ENCODE data around the gene KIF18B.
"Not testable (repeated sequence)": the region's sequence is repeated elsewhere in the genome, so short reads cannot be mapped to it uniquely, and the experiment has no call there.

Gene KIF18B

DNA sequence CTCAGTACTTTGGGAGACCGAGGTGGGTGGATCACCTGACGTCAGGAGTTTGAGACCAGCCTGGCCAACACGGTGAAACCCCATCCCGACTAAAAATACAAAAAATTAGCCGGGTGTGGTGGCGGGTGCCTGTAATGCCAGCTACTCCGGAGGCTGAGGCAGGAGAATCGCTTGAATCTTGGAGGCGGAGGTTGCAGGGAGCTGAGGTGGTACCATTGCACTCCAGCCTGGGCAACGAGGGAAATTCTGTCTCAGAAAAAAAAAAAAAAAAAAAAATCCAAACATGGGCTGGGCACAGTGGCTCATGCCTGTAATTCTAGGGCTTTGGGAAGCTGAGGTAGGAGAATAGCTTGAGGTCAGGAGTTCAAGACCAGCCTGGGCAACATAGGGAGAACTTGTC lies 1.9 kb downstream of the KIF18B start:
- H3K4me2 ChIP-seq (ENCODE audit: low read length); H3K27me3 ChIP-seq (ENCODE audit: insufficient read depth, low read length, poor library complexity); H3K23ac ChIP-seq (ENCODE audit: low read length); H3K4me3 ChIP-seq (ENCODE audit: low read length); H3K9ac ChIP-seq (ENCODE audit: low read length); H2BK5ac ChIP-seq (ENCODE audit: low read length); H3K4me1 ChIP-seq (ENCODE audit: control insufficient read depth, low read depth, low read length); H2BK15ac ChIP-seq (replicated peaks; ENCODE audit: low read depth); H4K5ac ChIP-seq (ENCODE audit: low read length); H3K4ac ChIP-seq (ENCODE audit: low read depth, low read length); H3K36me3 ChIP-seq (ENCODE audit: control insufficient read depth, insufficient read depth, low read length); DNase-seq; H3K18ac ChIP-seq (ENCODE audit: low read length); H4K8ac ChIP-seq (ENCODE audit: low read depth, low read length); H3K27ac ChIP-seq (ENCODE audit: low read depth, low read length); H2BK120ac ChIP-seq (ENCODE audit: low read depth, low read length); H2AK5ac ChIP-seq (ENCODE audit: low read length); H3K56ac ChIP-seq (ENCODE audit: low read length): not testable (repeated sequence)
- H3K79me2 ChIP-seq (ENCODE audit: control insufficient read depth, insufficient read depth, low read length), result peaks cover 34% of the 10 kb centered on the region
- WGBS (ENCODE audit: extremely low coverage, insufficient coverage, low lambda C conversion rate), result no CpG with 5 or more reads among the region's 10 CpGs
- peaks cover 11% of the 10 kb centered on the region for H3K79me1 ChIP-seq (ENCODE audit: low read length)

DNA sequence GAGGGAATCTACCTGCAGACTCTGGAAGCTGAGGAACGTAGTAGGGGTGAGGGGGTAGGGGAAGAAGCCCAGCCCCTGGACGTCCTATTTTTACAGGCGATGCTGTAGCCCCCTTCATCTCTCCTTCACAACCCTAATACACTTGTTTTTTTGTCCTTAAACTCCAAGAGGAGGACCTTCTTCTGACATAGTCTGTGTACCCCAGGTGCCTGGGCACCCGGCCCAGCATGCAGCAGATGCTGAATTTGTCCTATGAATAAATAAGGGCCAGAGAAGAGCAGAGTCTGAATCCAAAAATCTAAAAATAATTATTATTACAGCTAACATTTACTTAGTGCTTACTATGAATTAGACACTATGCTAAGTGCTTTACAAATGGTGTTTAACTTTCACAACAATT lies 5.1 kb downstream of the KIF18B start:
- DNase-seq, result no peak
- Histone ChIP-seq H3K4ac (ENCODE audit: low read depth, low read length) (no peak overlapping the region), H3K27ac (ENCODE audit: low read depth, low read length) (no peak overlapping the region), H3K9ac (ENCODE audit: low read length) (no peak overlapping the region), H3K4me1 (ENCODE audit: control insufficient read depth, low read depth, low read length) (no peaks in the 10 kb centered on the region), H3K23ac (ENCODE audit: low read length) (no peak overlapping the region), H4K5ac (ENCODE audit: low read length) (no peak overlapping the region), H3K4me3 (ENCODE audit: low read length) (no peak overlapping the region), H3K79me1 (ENCODE audit: low read length) (peaks cover 13% of the 10 kb centered on the region), H2BK5ac (ENCODE audit: low read length) (no peak overlapping the region), H3K27me3 (ENCODE audit: insufficient read depth, low read length, poor library complexity) (no peaks in the 10 kb centered on the region), H2BK120ac (ENCODE audit: low read depth, low read length) (no peak overlapping the region), H3K56ac (ENCODE audit: low read length) (no peak overlapping the region), H3K18ac (ENCODE audit: low read length) (no peak overlapping the region), H2AK5ac (ENCODE audit: low read length) (no peak overlapping the region), H3K4me2 (ENCODE audit: low read length) (no peak overlapping the region), H3K36me3 (ENCODE audit: control insufficient read depth, insufficient read depth, low read length) (no peaks in the 10 kb centered on the region), H4K8ac (ENCODE audit: low read depth, low read length) (no peak overlapping the region), H3K79me2 (ENCODE audit: control insufficient read depth, insufficient read depth, low read length) (peaks cover 40% of the 10 kb centered on the region), H2BK15ac (replicated peaks; ENCODE audit: low read depth) (no peak overlapping the region)
- WGBS (ENCODE audit: extremely low coverage, insufficient coverage, low lambda C conversion rate), result no CpG with 5 or more reads among the region's 4 CpGs

GRCh38 chr17:44941712-44942331 lies 5.8 kb downstream of the KIF18B start:
- H3K36me3 ChIP-seq (ENCODE audit: control insufficient read depth, insufficient read depth, low read length), result no peaks in the 10 kb centered on the region
- H3K4ac ChIP-seq (ENCODE audit: low read depth, low read length), result no peak overlapping the region
- no peak overlapping the region for H3K27ac ChIP-seq (ENCODE audit: low read depth, low read length)
- H3K79me1 ChIP-seq (ENCODE audit: low read length), result peaks cover 11% of the 10 kb centered on the region
- H3K18ac ChIP-seq (ENCODE audit: low read length), result no peak overlapping the region
- H3K79me2 ChIP-seq (ENCODE audit: control insufficient read depth, insufficient read depth, low read length), result peaks cover 35% of the 10 kb centered on the region
- H3K4me3 ChIP-seq (ENCODE audit: low read length), result no peak overlapping the region
- peak overlapping the region; percentile 57 for H3K23ac ChIP-seq (ENCODE audit: low read length)
- no peak overlapping the region for H2BK120ac ChIP-seq (ENCODE audit: low read depth, low read length)
- H2BK15ac ChIP-seq (replicated peaks; ENCODE audit: low read depth), result no peak overlapping the region
- H4K5ac ChIP-seq (ENCODE audit: low read length), result no peak overlapping the region
- WGBS (ENCODE audit: extremely low coverage, insufficient coverage, low lambda C conversion rate), result no CpG with 5 or more reads among the region's 9 CpGs
- H3K4me1 ChIP-seq (ENCODE audit: control insufficient read depth, low read depth, low read length), result no peaks in the 10 kb centered on the region
- no peak overlapping the region for H3K56ac ChIP-seq (ENCODE audit: low read length)
- H3K9ac ChIP-seq (ENCODE audit: low read length), result no peak overlapping the region
- no peak overlapping the region for H2AK5ac ChIP-seq (ENCODE audit: low read length)
- H2BK5ac ChIP-seq (ENCODE audit: low read length), result no peak overlapping the region
- H4K8ac ChIP-seq (ENCODE audit: low read depth, low read length), result no peak overlapping the region
- DNase-seq, result no peak
- no peaks in the 10 kb centered on the region for H3K27me3 ChIP-seq (ENCODE audit: insufficient read depth, low read length, poor library complexity)
- H3K4me2 ChIP-seq (ENCODE audit: low read length), result no peak overlapping the region

DNA sequence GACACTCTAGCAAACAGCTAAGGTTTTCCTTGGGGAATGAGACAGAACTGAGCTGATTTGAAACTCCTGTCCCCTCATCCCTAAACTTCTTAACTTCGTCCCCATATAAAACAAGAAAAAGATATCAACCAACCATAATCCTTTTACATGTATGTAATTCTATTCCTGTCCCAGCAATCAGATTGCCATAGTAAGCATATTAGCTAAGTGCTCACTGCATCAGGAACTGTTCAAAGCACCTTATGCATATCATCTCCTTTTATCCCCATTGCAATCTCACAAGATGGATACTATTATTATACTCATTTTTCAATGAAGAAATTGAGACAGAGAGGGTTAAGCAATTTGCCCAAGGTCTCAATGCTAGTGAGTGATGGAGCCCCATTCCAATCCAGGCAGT lies 6.8 kb downstream of the KIF18B start:
- Histone ChIP-seq H2AK5ac (ENCODE audit: low read length) (no peak overlapping the region), H3K4ac (ENCODE audit: low read depth, low read length) (no peak overlapping the region), H3K4me1 (ENCODE audit: control insufficient read depth, low read depth, low read length) (no peaks in the 10 kb centered on the region), H3K79me1 (ENCODE audit: low read length) (peaks cover 11% of the 10 kb centered on the region), H3K27ac (ENCODE audit: low read depth, low read length) (no peak overlapping the region), H4K5ac (ENCODE audit: low read length) (no peak overlapping the region), H2BK5ac (ENCODE audit: low read length) (no peak overlapping the region), H3K9ac (ENCODE audit: low read length) (no peak overlapping the region), H3K4me3 (ENCODE audit: low read length) (no peak overlapping the region), H3K18ac (ENCODE audit: low read length) (no peak overlapping the region), H3K4me2 (ENCODE audit: low read length) (no peak overlapping the region), H3K23ac (ENCODE audit: low read length) (no peak overlapping the region), H4K8ac (ENCODE audit: low read depth, low read length) (no peak overlapping the region), H3K27me3 (ENCODE audit: insufficient read depth, low read length, poor library complexity) (no peaks in the 10 kb centered on the region), H2BK15ac (replicated peaks; ENCODE audit: low read depth) (no peak overlapping the region), H3K79me2 (ENCODE audit: control insufficient read depth, insufficient read depth, low read length) (peaks cover 27% of the 10 kb centered on the region), H3K36me3 (ENCODE audit: control insufficient read depth, insufficient read depth, low read length) (peaks cover 2% of the 10 kb centered on the region), H2BK120ac (ENCODE audit: low read depth, low read length) (no peak overlapping the region), H3K56ac (ENCODE audit: low read length) (no peak overlapping the region)
- 100% methylated on average over 1 of the region's 1 CpG for WGBS (ENCODE audit: extremely low coverage, insufficient coverage, low lambda C conversion rate)
- DNase-seq, result no peak

GRCh38 chr17:44940317-44940716 lies 7.3 kb downstream of the KIF18B start:
- Histone ChIP-seq H3K18ac (ENCODE audit: low read length) (no peak overlapping the region), H3K36me3 (ENCODE audit: control insufficient read depth, insufficient read depth, low read length) (peaks cover 4% of the 10 kb centered on the region), H3K4me3 (ENCODE audit: low read length) (no peak overlapping the region), H3K4me1 (ENCODE audit: control insufficient read depth, low read depth, low read length) (no peaks in the 10 kb centered on the region), H2BK15ac (replicated peaks; ENCODE audit: low read depth) (no peak overlapping the region), H3K79me1 (ENCODE audit: low read length) (peaks cover 11% of the 10 kb centered on the region), H3K56ac (ENCODE audit: low read length) (no peak overlapping the region), H3K27ac (ENCODE audit: low read depth, low read length) (no peak overlapping the region), H3K9ac (ENCODE audit: low read length) (no peak overlapping the region), H3K79me2 (ENCODE audit: control insufficient read depth, insufficient read depth, low read length) (peaks cover 23% of the 10 kb centered on the region), H2BK120ac (ENCODE audit: low read depth, low read length) (no peak overlapping the region), H3K4me2 (ENCODE audit: low read length) (no peak overlapping the region), H3K23ac (ENCODE audit: low read length) (no peak overlapping the region), H4K5ac (ENCODE audit: low read length) (no peak overlapping the region), H2AK5ac (ENCODE audit: low read length) (no peak overlapping the region), H3K27me3 (ENCODE audit: insufficient read depth, low read length, poor library complexity) (no peaks in the 10 kb centered on the region), H2BK5ac (ENCODE audit: low read length) (no peak overlapping the region), H4K8ac (ENCODE audit: low read depth, low read length) (no peak overlapping the region), H3K4ac (ENCODE audit: low read depth, low read length) (no peak overlapping the region)
- DNase-seq, result peak; percentile 56
- WGBS (ENCODE audit: extremely low coverage, insufficient coverage, low lambda C conversion rate), result no CpG with 5 or more reads among the region's 4 CpGs

DNA sequence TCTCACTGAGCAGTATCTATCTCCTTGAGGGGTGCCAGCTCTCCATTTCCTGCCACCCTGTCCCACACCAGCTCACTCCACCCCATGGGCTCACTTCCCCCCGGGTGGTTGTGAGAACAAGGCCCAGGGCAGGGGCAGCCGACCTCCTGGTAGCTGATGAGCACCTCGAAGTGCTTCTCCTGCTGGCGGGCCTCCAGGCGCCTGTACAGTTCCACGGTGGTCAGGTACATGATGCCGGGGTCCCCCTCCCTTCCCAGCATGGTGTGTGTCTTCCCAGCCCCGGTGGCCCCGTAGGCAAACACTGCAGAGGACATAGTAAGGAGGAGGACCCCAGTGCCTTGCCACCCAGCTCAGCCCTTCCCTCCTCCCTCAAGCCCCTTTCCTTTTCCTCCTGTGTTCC lies 12.5 kb downstream of the KIF18B start:
- no peak overlapping the region for H2BK5ac ChIP-seq (ENCODE audit: low read length)
- no peak overlapping the region for H3K4ac ChIP-seq (ENCODE audit: low read depth, low read length)
- H3K9ac ChIP-seq (ENCODE audit: low read length), result no peak overlapping the region
- H2BK120ac ChIP-seq (ENCODE audit: low read depth, low read length), result no peak overlapping the region
- no peak overlapping the region for H4K8ac ChIP-seq (ENCODE audit: low read depth, low read length)
- DNase-seq, result no peak
- H3K23ac ChIP-seq (ENCODE audit: low read length), result no peak overlapping the region
- H4K5ac ChIP-seq (ENCODE audit: low read length), result no peak overlapping the region
- H2AK5ac ChIP-seq (ENCODE audit: low read length), result no peak overlapping the region
- no peak overlapping the region for H3K56ac ChIP-seq (ENCODE audit: low read length)
- H2BK15ac ChIP-seq (replicated peaks; ENCODE audit: low read depth), result no peak overlapping the region
- H3K4me1 ChIP-seq (ENCODE audit: control insufficient read depth, low read depth, low read length), result peaks cover 5% of the 10 kb centered on the region
- H3K79me2 ChIP-seq (ENCODE audit: control insufficient read depth, insufficient read depth, low read length), result peaks cover 2% of the 10 kb centered on the region
- H3K27me3 ChIP-seq (ENCODE audit: insufficient read depth, low read length, poor library complexity), result no peaks in the 10 kb centered on the region
- no peak overlapping the region for H3K4me2 ChIP-seq (ENCODE audit: low read length)
- H3K79me1 ChIP-seq (ENCODE audit: low read length), result no peaks in the 10 kb centered on the region
- H3K27ac ChIP-seq (ENCODE audit: low read depth, low read length), result no peak overlapping the region
- H3K36me3 ChIP-seq (ENCODE audit: control insufficient read depth, insufficient read depth, low read length), result peaks cover 17% of the 10 kb centered on the region
- H3K18ac ChIP-seq (ENCODE audit: low read length), result no peak overlapping the region
- H3K4me3 ChIP-seq (ENCODE audit: low read length), result no peak overlapping the region
- WGBS (ENCODE audit: extremely low coverage, insufficient coverage, low lambda C conversion rate), result no CpG with 5 or more reads among the region's 9 CpGs

Data from mesendoderm (in vitro differentiated cells).